Heart left ventricle (tissue), 13 donors: Measurements from ENCODE around the gene RAD51B.

ENCODE experiments used
- CTCF ChIP-seq, 12 donors: fragments of 200-600 bp; sonication (generic) in 4 of 12; IDR thresholded peaks; one replicate each; pipeline versions ENCODE4 v1.5.0 to v1.8.0; 2018 to 2022; ENCODE audit warnings: antibody characterized with exemption in 12 of 12, mild to moderate bottlenecking in 5 of 12
- POLR2A ChIP-seq, 2 donors: fragments of 450-650 bp; IDR thresholded peaks; one replicate each; pipeline ENCODE4 v1.6.1; 2017; ENCODE audit warnings: antibody characterized with exemption in 2 of 2, mild to moderate bottlenecking in 2 of 2, moderate library complexity in 2 of 2
- donor health status: ischemic (EF 13 %, LVEDD 7.1; RV severe dilation, severe dysfunction).
- donor health status: DM: no; HTN: yes; CAD: no.
- donor health status: DM: no; HTN: no; CAD: no.
- donor health status: ischemic (EF 25% LVEDD 6.9; RV normal size, moderate dysfunction).
- donor health status: ischemic (EF 25% LVEDD 5.7; RV mildly dilated, moderate dysfunction).
- donor health status: ischemic (EF 35%, LVEDD 5.7; RV mildly dilated, moderate dysfunction).
- donor health status: nonischemic (EF 11% LVEDD 7.7; RV severe dilation, severe dysfunction).
- donor health status: DM: yes; HTN: yes; CAD: no.
- donor health status: PGD.
- donor health status: ischemic (EF 29% LVEDD 5.4; RV normal size, mild dysfunction).
- donor health status: nonischemic (EF 23%, LVEDD 6.1; RV moderate dilation, normal function).

GRCh38 chr14:68173227-68173972 lies 353.8 kb downstream of the RAD51B start:
- TF ChIP-seq CTCF (IDR thresholded peaks at IDR 0.05) (no peak), POLR2A (IDR thresholded peaks at IDR 0.05) (no peak)
